Esophagus (tissue), 2 donors: Measurements from ENCODE around the gene FYN. TPM values are rescaled to one million over a fixed set of nuclear protein-coding genes. Genes with fewer than 3 reads are reported as not detected.

ENCODE experiments used
- H3K27ac ChIP-seq, 2 donors: one replicate each; pipeline ENCODE4 v1.5.1; 2013; ENCODE audit warnings: low read depth in 2 of 2, mild to moderate bottlenecking in 2 of 2, inconsistent platforms in 1 of 2, low read length in 1 of 2, moderate library complexity in 1 of 2
- H3K27me3 ChIP-seq, 2 donors: one replicate each; pipeline ENCODE4 v1.6.1; 2013; ENCODE audit warnings: low read length in 2 of 2, control low read depth in 1 of 2, mild to moderate bottlenecking in 1 of 2; ENCODE audit not compliant: insufficient read depth in 2 of 2, control insufficient read depth in 1 of 2
- H3K36me3 ChIP-seq, 2 donors: one replicate each; pipeline ENCODE4 v1.6.1; 2013; ENCODE audit warnings: low read length in 1 of 2; ENCODE audit not compliant: control insufficient read depth in 2 of 2, insufficient read depth in 2 of 2
- H3K4me1 ChIP-seq, 2 donors: one replicate each; pipeline ENCODE4 v1.6.1; 2013; ENCODE audit warnings: low read length in 1 of 2; ENCODE audit not compliant: control insufficient read depth in 2 of 2, insufficient read depth in 2 of 2
- H3K4me3 ChIP-seq, 2 donors: one replicate each; pipeline ENCODE4 v1.5.1; 2013; ENCODE audit warnings: low read length in 2 of 2, mild to moderate bottlenecking in 2 of 2, low read depth in 1 of 2, moderate library complexity in 1 of 2
- H3K9me3 ChIP-seq, 2 donors: one replicate each; pipeline ENCODE4 v1.6.1; 2013; ENCODE audit warnings: mild to moderate bottlenecking in 2 of 2, low read depth in 1 of 2, low read length in 1 of 2, moderate library complexity in 1 of 2; ENCODE audit not compliant: control insufficient read depth in 2 of 2, insufficient read depth in 1 of 2
- WGBS, 2 donors: extraction: QIAGEN DNeasy Blood & Tissue Kit; methylation state at CpG; one replicate each; pipeline ENCODE4 v1.1.7; 2013; 5-methylcytosine and 5-hydroxymethylcytosine counted together
- polyA plus RNA-seq, 2 donors: library from polyadenylated mRNA; stranded (reverse); fragments of 200-250 nt; gene quantifications; one replicate each; pipeline ENCODE4 v1.2.3, GENCODE V29; 2013
- donor health status: healthy with polysubstance abuse.
- donor health status: Bipolar disorder and iron deficiency.

The FYN gene
- polyA plus RNA-seq, 2 donors, result 6.7 to 8.4 TPM

DNA sequence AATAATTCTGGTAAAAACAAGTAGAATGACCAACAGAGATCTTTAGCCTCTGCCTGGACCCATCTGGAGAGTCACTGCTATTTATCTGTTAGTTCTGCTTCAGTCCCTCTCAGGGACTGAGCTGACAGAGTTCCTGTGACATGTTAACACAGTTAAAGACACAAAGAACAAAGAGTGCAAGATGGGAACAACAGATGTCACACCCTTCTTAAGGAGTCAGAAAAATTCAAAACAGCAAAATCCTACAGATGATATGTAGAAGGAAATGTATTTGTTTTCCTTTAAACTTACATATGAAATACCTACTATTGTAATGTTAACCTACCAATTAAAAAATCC is 102.2 kb downstream of the FYN start:
- Histone ChIP-seq H3K27me3 (no peaks in the 10 kb centered on the region), H3K36me3 (no peaks in the 10 kb centered on the region), H3K4me1 (no peaks in the 10 kb centered on the region), H3K27ac (no peak overlapping the region), H3K4me3 (no peak overlapping the region), H3K9me3 (no peaks in the 10 kb centered on the region)

DNA sequence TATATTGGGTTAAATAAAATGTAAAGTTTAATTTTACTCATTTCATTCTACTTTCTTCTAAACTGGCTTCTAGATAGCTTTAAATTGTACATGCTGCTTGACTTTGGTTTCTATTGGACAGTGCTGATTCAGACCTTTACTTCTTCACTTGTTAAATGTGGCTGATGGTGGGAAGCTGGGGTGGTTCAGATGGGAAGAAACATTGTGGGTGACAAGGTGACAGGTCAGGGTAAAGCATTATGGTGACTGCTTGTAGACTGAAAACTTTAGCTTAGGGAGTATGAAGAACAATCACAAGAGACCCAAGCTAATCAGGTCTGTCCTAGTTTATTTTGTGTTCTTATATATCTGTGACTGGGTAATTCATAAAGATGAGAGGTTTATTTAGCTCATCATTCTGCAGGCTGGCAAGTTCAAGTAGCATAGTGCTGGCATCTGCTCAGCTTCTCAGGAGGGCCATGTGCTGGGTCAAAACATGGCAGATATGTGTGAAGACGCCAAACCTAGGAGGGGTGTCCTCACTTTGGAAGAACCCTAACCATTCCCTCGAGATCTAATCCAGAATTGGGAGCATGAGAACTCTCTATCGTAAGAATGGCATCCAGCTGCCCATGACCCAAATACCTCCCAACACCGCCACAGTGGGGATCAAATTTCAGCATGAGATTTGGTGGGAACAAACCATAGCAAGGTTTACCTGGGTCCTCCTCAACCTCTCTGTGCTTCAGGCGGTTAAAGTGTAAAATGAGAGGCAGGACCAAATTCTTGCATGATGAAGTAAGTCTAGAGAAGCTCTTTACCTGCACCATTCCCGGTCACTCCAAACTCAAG is 102.8 kb downstream of the FYN start:
- H3K4me1 ChIP-seq, result no peaks in the 10 kb centered on the region
- no peak overlapping the region for H3K4me3 ChIP-seq
- no peaks in the 10 kb centered on the region for H3K9me3 ChIP-seq
- no peaks in the 10 kb centered on the region for H3K36me3 ChIP-seq
- no peaks in the 10 kb centered on the region for H3K27me3 ChIP-seq
- no peak overlapping the region for H3K27ac ChIP-seq
- 94 to 95% methylated on average over 6 of the region's 6 CpGs for WGBS, 2 donors

GRCh38 chr6:111769365-111770152 is 103.7 kb downstream of the FYN start:
- Histone ChIP-seq H3K27me3 (no peaks in the 10 kb centered on the region), H3K9me3 (no peaks in the 10 kb centered on the region), H3K4me1 (peaks cover 0 to 2% of the 10 kb centered on the region in 2 donors), H3K27ac (no peak overlapping the region), H3K4me3 (no peak overlapping the region), H3K36me3 (no peaks in the 10 kb centered on the region)
- 67 to 74% methylated on average over 1 of the region's 1 CpG for WGBS, 2 donors

DNA sequence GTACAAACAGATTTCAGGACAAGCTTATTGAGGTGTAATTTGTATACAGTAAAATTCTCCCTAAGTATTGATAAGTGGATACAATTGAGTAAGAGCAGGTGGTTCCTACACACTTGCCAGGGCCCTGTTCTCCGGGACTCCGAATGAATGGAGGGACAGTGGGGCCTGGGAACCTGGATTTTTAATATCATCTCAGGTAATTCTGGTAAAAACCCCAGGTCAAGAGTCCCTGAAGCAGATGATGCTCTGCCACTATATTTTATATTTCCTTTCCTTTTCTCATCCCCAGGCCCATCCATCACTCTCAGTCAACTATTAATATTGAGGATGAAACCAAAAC is 104.9 kb downstream of the FYN start:
- no peaks in the 10 kb centered on the region for H3K36me3 ChIP-seq
- H3K4me1 ChIP-seq, result peaks cover 0 to 2% of the 10 kb centered on the region in 2 donors
- H3K27ac ChIP-seq, result no peak overlapping the region
- WGBS, 2 donors, result 92 to 97% methylated on average over 2 of the region's 2 CpGs
- H3K4me3 ChIP-seq, result no peak overlapping the region
- no peaks in the 10 kb centered on the region for H3K9me3 ChIP-seq
- H3K27me3 ChIP-seq, result no peaks in the 10 kb centered on the region

DNA sequence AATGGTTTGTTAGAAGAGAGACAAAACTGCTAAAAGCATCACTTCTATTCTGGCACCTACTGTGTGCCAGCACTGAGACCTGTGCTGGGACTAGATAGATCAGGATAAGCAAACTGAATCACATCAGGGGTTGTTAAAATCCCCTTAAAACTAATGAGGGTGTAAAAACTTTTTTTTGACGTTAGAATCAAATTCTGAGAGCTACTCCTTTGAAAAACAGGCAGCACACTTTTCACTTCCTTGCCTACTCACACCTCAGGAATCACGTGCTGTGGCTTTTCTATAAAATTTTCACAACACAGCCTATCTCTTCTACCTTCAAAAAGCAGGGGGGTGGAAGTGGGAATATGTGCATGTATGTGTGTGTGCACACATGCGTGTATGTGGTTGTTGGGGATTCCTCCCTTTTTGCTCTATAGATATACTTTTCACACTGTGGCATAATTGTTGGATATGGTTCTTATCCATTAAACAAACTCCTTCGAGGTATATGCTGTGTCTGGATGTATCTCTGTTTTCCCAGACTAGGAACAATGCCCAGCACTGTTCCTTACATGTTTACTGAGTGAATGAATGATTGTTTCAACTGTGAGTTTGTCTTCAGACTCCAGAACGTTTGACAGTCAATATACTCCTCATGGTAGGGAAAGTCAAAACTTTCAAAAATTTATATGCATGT is 105.4 kb downstream of the FYN start:
- Histone ChIP-seq H3K4me1 (peaks cover 0 to 2% of the 10 kb centered on the region in 2 donors), H3K27ac (no peak overlapping the region), H3K4me3 (no peak overlapping the region), H3K36me3 (no peaks in the 10 kb centered on the region), H3K9me3 (no peaks in the 10 kb centered on the region), H3K27me3 (no peaks in the 10 kb centered on the region)
- 59 to 61% methylated on average over 5 of the region's 5 CpGs for WGBS, 2 donors

- no peaks in the 10 kb centered on the region for H3K27me3 ChIP-seq
- H3K36me3 ChIP-seq, result no peaks in the 10 kb centered on the region
- H3K4me3 ChIP-seq, result no peak overlapping the region
- peaks cover 0 to 2% of the 10 kb centered on the region in 2 donors for H3K4me1 ChIP-seq
- H3K9me3 ChIP-seq, result no peaks in the 10 kb centered on the region
- H3K27ac ChIP-seq, result no peak overlapping the region
- 70 to 71% methylated on average over 5 of the region's 5 CpGs for WGBS, 2 donors
Observed at GRCh38 chr6:111766201-111766857, 106.9 kb downstream of the FYN start.

GRCh38 chr6:111765763-111766162 is 107.5 kb downstream of the FYN start:
- H3K9me3 ChIP-seq, result no peaks in the 10 kb centered on the region
- no peak overlapping the region for H3K27ac ChIP-seq
- peaks cover 0 to 2% of the 10 kb centered on the region in 2 donors for H3K4me1 ChIP-seq
- no peaks in the 10 kb centered on the region for H3K36me3 ChIP-seq
- H3K27me3 ChIP-seq, result no peaks in the 10 kb centered on the region
- no peak overlapping the region for H3K4me3 ChIP-seq
- WGBS, 2 donors, result 91 to 93% methylated on average over 1 of the region's 1 CpG

- H3K4me1 ChIP-seq, result peaks cover 2 to 3% of the 10 kb centered on the region in 2 donors
- H3K36me3 ChIP-seq, result no peaks in the 10 kb centered on the region
- H3K27ac ChIP-seq, result peak overlapping the region in 1 of 2 donors; percentile 56
- H3K27me3 ChIP-seq, result no peaks in the 10 kb centered on the region
- 76 to 81% methylated on average over 13 of the region's 13 CpGs for WGBS, 2 donors
- no peaks in the 10 kb centered on the region for H3K9me3 ChIP-seq
- H3K4me3 ChIP-seq, result no peak overlapping the region
Observed at GRCh38 chr6:111764238-111765175, 108.7 kb downstream of the FYN start.
